Measurements from ENCODE around the gene MAP2K6. TPM values are rescaled to one million over a fixed set of nuclear protein-coding genes. Genes with fewer than 3 reads are reported as not detected.

MAP2K6 gene
- total and polyA plus RNA-seq, 4 donors = 2.2 to 14.4 (median 7.6) TPM

DNA sequence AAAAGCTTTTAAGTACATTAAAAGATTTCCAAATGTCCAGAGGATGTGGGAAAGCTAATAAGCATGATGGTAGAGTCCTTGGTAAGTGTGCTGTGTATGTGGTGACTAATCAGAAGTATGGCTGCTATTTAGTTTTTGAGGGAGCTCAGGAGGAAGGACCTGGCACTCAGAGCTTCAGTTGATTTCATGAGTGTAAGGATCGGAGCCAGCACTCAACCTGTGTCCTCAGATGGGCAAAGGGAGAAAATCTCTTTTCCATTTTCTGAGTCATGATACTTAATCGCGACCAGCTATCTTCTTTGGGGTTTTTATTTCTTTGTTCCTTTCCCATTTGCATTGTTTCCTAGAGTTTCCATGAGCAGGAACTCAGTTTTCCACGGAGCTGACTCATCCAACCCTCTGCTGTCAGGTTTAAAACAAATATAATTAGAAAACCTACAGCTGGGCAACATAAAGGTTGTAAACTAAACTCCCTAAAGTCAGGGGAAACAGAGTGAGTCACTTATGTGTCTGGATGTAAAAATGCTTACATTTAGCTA is 125.4 kb downstream of the MAP2K6 start:
- ATAC-seq (ENCODE audit: insufficient read depth, low FRiP score) (no peak), DNase-seq (no peak)
- Histone ChIP-seq H3K9me3 (ENCODE audit: control insufficient read depth in 4 of 4, insufficient read depth in 3 of 4, low read length in 3 of 4) (no peaks in the 10 kb centered on the region), H3K4me1 (ENCODE audit: control insufficient read depth in 5 of 5, insufficient read depth in 5 of 5, low read length in 5 of 5) (no peaks in the 10 kb centered on the region), H3K36me3 (ENCODE audit: control insufficient read depth in 4 of 4, insufficient read depth in 4 of 4, low read length in 4 of 4) (peaks cover 0 to 21% (median 6%) of the 10 kb centered on the region in 4 donors), H3K27me3 (ENCODE audit: control insufficient read depth in 3 of 3, insufficient read depth in 3 of 3, low read length in 2 of 3) (no peaks in the 10 kb centered on the region), H3K27ac (ENCODE audit: low read depth in 1 of 2, low read length in 1 of 2) (no peak overlapping the region), H3K9ac (ENCODE audit: insufficient read depth in 1 of 2, low read length in 2 of 2) (no peak overlapping the region), H3K4me3 (no peak overlapping the region)
- TF ChIP-seq, protein P1, sequence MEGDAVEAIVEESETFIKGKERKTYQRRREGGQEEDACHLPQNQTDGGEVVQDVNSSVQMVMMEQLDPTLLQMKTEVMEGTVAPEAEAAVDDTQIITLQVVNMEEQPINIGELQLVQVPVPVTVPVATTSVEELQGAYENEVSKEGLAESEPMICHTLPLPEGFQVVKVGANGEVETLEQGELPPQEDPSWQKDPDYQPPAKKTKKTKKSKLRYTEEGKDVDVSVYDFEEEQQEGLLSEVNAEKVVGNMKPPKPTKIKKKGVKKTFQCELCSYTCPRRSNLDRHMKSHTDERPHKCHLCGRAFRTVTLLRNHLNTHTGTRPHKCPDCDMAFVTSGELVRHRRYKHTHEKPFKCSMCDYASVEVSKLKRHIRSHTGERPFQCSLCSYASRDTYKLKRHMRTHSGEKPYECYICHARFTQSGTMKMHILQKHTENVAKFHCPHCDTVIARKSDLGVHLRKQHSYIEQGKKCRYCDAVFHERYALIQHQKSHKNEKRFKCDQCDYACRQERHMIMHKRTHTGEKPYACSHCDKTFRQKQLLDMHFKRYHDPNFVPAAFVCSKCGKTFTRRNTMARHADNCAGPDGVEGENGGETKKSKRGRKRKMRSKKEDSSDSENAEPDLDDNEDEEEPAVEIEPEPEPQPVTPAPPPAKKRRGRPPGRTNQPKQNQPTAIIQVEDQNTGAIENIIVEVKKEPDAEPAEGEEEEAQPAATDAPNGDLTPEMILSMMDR (IDR thresholded peaks at IDR 0.05; ENCODE audit: control extremely low read depth, extremely low read depth) = no peak
- 75 to 93% methylated on average over 4 of the region's 4 CpGs for WGBS, 2 donors

DNA sequence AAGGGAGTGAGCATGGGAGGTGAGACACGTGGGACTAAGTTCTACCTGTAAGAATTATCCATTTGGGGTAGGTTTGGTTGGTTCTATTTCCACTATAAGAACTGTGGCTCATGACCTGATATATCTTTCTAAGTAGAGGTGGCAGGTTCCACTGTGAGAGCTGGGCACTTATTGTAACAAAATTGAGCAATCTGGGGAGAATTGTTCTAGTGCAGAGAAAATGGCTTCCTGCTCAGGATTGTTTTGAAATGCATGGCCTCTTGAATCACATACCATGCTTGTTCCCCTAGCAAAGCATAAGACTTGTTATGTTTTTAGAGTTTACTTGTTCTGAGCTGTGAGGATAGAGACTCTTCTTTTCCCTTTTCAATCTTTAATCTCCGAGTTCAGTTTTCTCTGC is 125.9 kb downstream of the MAP2K6 start:
- H3K4me3 ChIP-seq = no peak overlapping the region
- ATAC-seq (ENCODE audit: insufficient read depth, low FRiP score) = no peak
- H3K4me1 ChIP-seq (ENCODE audit: control insufficient read depth in 5 of 5, insufficient read depth in 5 of 5, low read length in 5 of 5) = no peaks in the 10 kb centered on the region
- H3K36me3 ChIP-seq (ENCODE audit: control insufficient read depth in 4 of 4, insufficient read depth in 4 of 4, low read length in 4 of 4) = peaks cover 0 to 21% (median 6%) of the 10 kb centered on the region in 4 donors
- no peaks in the 10 kb centered on the region for H3K27me3 ChIP-seq (ENCODE audit: control insufficient read depth in 3 of 3, insufficient read depth in 3 of 3, low read length in 2 of 3)
- TF ChIP-seq, protein P1 (IDR thresholded peaks at IDR 0.05; ENCODE audit: control extremely low read depth, extremely low read depth) = no peak
- WGBS, 2 donors = 93 to 95% methylated on average over 2 of the region's 2 CpGs
- H3K9ac ChIP-seq (ENCODE audit: insufficient read depth in 1 of 2, low read length in 2 of 2) = no peak overlapping the region
- no peak for DNase-seq
- no peaks in the 10 kb centered on the region for H3K9me3 ChIP-seq (ENCODE audit: control insufficient read depth in 4 of 4, insufficient read depth in 3 of 4, low read length in 3 of 4)
- H3K27ac ChIP-seq (ENCODE audit: low read depth in 1 of 2, low read length in 1 of 2) = no peak overlapping the region

DNA sequence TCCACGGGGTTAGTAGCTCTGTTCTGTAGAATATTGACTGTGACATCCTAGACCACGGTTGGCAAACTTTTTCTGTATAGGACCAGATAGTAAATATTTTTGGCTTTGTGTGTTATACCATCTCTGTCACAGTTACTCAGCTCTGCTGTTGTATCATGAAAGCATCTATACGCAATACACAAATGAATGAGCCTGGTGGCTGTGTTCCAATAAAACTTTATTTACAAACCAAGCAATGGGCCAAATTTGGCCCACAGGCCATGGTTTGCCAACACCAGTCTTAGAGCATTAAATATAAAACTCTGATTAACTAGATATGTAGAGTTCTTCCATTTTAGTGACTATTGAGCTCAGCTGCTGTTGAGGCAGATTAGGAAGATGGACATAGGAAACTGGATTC is 132.7 kb downstream of the MAP2K6 start:
- H3K36me3 ChIP-seq (ENCODE audit: control insufficient read depth in 4 of 4, insufficient read depth in 4 of 4, low read length in 4 of 4) = peaks cover 0 to 5% (median 0%) of the 10 kb centered on the region in 4 donors
- no peak overlapping the region for H3K4me3 ChIP-seq
- TF ChIP-seq, protein P1 (IDR thresholded peaks at IDR 0.05; ENCODE audit: control extremely low read depth, extremely low read depth) = no peak
- no peaks in the 10 kb centered on the region for H3K9me3 ChIP-seq (ENCODE audit: control insufficient read depth in 4 of 4, insufficient read depth in 3 of 4, low read length in 3 of 4)
- H3K4me1 ChIP-seq (ENCODE audit: control insufficient read depth in 5 of 5, insufficient read depth in 5 of 5, low read length in 5 of 5) = no peaks in the 10 kb centered on the region
- WGBS, 2 donors = 97 to 99% methylated on average over 3 of the region's 3 CpGs
- no peak overlapping the region for H3K27ac ChIP-seq (ENCODE audit: low read depth in 1 of 2, low read length in 1 of 2)
- ATAC-seq (ENCODE audit: insufficient read depth, low FRiP score) = no peak
- no peaks in the 10 kb centered on the region for H3K27me3 ChIP-seq (ENCODE audit: control insufficient read depth in 3 of 3, insufficient read depth in 3 of 3, low read length in 2 of 3)
- no peak for DNase-seq
- no peak overlapping the region for H3K9ac ChIP-seq (ENCODE audit: insufficient read depth in 1 of 2, low read length in 2 of 2)

DNA sequence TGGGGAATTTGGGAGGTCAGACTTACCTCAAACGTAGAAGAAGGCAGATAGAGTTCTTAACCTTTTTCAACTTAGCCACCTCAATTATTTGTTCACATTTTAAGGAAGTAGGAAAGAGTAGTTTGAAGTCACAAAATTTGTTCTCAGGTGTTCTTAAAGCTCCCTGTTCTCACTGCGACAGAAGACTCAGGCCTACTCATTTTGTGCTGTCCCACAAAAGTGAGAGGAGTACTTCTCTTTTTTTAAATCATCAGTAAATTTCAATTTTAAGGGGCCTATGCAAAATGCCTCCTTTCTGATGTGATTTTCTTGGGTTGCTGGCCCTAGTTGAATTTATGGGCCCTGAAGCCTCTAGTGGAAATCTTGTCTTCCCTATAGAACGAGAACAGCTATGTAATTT is 133.4 kb downstream of the MAP2K6 start:
- Histone ChIP-seq H3K4me3 (no peak overlapping the region), H3K4me1 (ENCODE audit: control insufficient read depth in 5 of 5, insufficient read depth in 5 of 5, low read length in 5 of 5) (no peaks in the 10 kb centered on the region), H3K9me3 (ENCODE audit: control insufficient read depth in 4 of 4, insufficient read depth in 3 of 4, low read length in 3 of 4) (no peaks in the 10 kb centered on the region), H3K27me3 (ENCODE audit: control insufficient read depth in 3 of 3, insufficient read depth in 3 of 3, low read length in 2 of 3) (no peaks in the 10 kb centered on the region), H3K9ac (ENCODE audit: insufficient read depth in 1 of 2, low read length in 2 of 2) (no peak overlapping the region), H3K36me3 (ENCODE audit: control insufficient read depth in 4 of 4, insufficient read depth in 4 of 4, low read length in 4 of 4) (no peaks in the 10 kb centered on the region), H3K27ac (ENCODE audit: low read depth in 1 of 2, low read length in 1 of 2) (no peak overlapping the region)
- DNase-seq (no peak), ATAC-seq (ENCODE audit: insufficient read depth, low FRiP score) (no peak)
- WGBS, 2 donors = 73 to 88% methylated on average over 3 of the region's 3 CpGs
- TF ChIP-seq, protein P1 (IDR thresholded peaks at IDR 0.05; ENCODE audit: control extremely low read depth, extremely low read depth) = no peak

Measured in lung (tissue), 12 donors.